HepG2 (cell line): Measurements from ENCODE around the gene MEA1. TPM values are rescaled to one million over a fixed set of nuclear protein-coding genes. Genes with fewer than 3 reads are reported as not detected.

Source experiments
- ADNP ChIP-seq: sonication (generic); formaldehyde crosslinking; IDR thresholded peaks from 2 replicates; pipeline ENCODE4 v1.4.0; 2020; ENCODE audit warnings: missing genetic modification reagents
- KLF16 ChIP-seq, 2 experiments: sonication (generic) in 1 of 2; formaldehyde crosslinking in 1 of 2; IDR thresholded peaks; 2 replicates each; pipeline versions ENCODE4 v1.6.1 to v1.8.0; 2016 to 2023; ENCODE audit warnings: missing genetic modification reagents in 2 of 2, missing compliant biosample characterization in 1 of 2
- ONECUT2 ChIP-seq: sonication (generic); formaldehyde crosslinking; IDR thresholded peaks from 2 replicates; pipeline ENCODE4 v1.4.0; 2020; ENCODE audit warnings: missing genetic modification reagents
- PCBP1 ChIP-seq: fragments of 200-400 bp; formaldehyde crosslinking; IDR thresholded peaks from 2 replicates; pipeline ENCODE4 v1.6.1; 2017; ENCODE audit warnings: mild to moderate bottlenecking, low read depth, low read length, borderline replicate concordance
- U2AF2 ChIP-seq: fragments of 200-400 bp; formaldehyde crosslinking; IDR thresholded peaks from 2 replicates; pipeline ENCODE4 v1.6.1; 2017; ENCODE audit warnings: low read depth, mild to moderate bottlenecking, low read length
- WIZ ChIP-seq: sonication (generic); formaldehyde crosslinking; IDR thresholded peaks from 2 replicates; pipeline ENCODE4 v1.5.1; 2020; ENCODE audit warnings: mild to moderate bottlenecking, missing genetic modification reagents
- ZFX ChIP-seq: sonication (generic); formaldehyde crosslinking; IDR thresholded peaks from 2 replicates; pipeline ENCODE4 v1.4.0; 2020; ENCODE audit warnings: mild to moderate bottlenecking, low read depth, missing genetic modification reagents, moderate library complexity
- ZNF354B ChIP-seq: sonication (generic); formaldehyde crosslinking; IDR thresholded peaks from 2 replicates; pipeline ENCODE4 v1.8.0; 2022; ENCODE audit warnings: mild to moderate bottlenecking, missing genetic modification reagents
- ZNF484 ChIP-seq: sonication (generic); formaldehyde crosslinking; IDR thresholded peaks from 2 replicates; pipeline ENCODE4 v1.5.1; 2020; ENCODE audit warnings: mild to moderate bottlenecking, low read depth, missing genetic modification reagents, borderline replicate concordance
- ZNF589 ChIP-seq: sonication (generic); formaldehyde crosslinking; conservative IDR thresholded peaks from 2 replicates; pipeline ENCODE4 v1.8.0; 2022; ENCODE audit warnings: mild to moderate bottlenecking, moderate library complexity, missing genetic modification reagents
- ZNF607 ChIP-seq: sonication (generic); formaldehyde crosslinking; IDR thresholded peaks from 2 replicates; pipeline ENCODE4 v1.5.1; 2020; ENCODE audit warnings: missing genetic modification reagents, mild to moderate bottlenecking, borderline replicate concordance
- ZNF616 ChIP-seq: sonication (generic); formaldehyde crosslinking; IDR thresholded peaks from 2 replicates; pipeline ENCODE4 v1.5.0; 2020; ENCODE audit warnings: low read depth, mild to moderate bottlenecking, missing genetic modification reagents
- ZNF749 ChIP-seq: sonication (generic); formaldehyde crosslinking; IDR thresholded peaks from 2 replicates; pipeline ENCODE4 v1.8.0; 2022; ENCODE audit warnings: mild to moderate bottlenecking, missing genetic modification reagents, moderate library complexity, borderline replicate concordance
- ZNF883 ChIP-seq: sonication (generic); formaldehyde crosslinking; IDR thresholded peaks from 2 replicates; pipeline ENCODE4 v1.5.1; 2020; ENCODE audit warnings: mild to moderate bottlenecking, missing genetic modification reagents; ENCODE audit errors: not compliant biosample characterization
- polyA plus RNA-seq, 8 experiments: library from polyadenylated mRNA; depleted of rRNA in 3 of 8; stranded (reverse) in 7 of 8; unstranded in 1 of 8; fragments of >200 nt; fragmentation: Illumina TruSeq in 4 of 8; extraction: Trizol in 4 of 8; gene quantifications; 2 replicates each; pipeline versions ENCODE4 v1.2.1 to v1.2.3, GENCODE V29; 2011 to 2016; ENCODE audit warnings: low read depth in 4 of 8, missing spikeins in 1 of 8, mixed read lengths in 1 of 8; ENCODE audit not compliant: insufficient read depth in 1 of 8
- total RNA-seq, 5 experiments: library from RNA; depleted of rRNA; stranded (reverse); fragments of >200 nt; fragmentation: Illumina TruSeq; extraction: Trizol; gene quantifications; 2 replicates each; pipeline ENCODE4 v1.2.3, GENCODE V29; 2016; ENCODE audit warnings: low read depth in 1 of 5
- TF ChIP-seq, protein P1 (sequence below), 2 experiments: sonication (generic) in 1 of 2; formaldehyde crosslinking in 1 of 2; IDR thresholded peaks; 2 replicates each; pipeline versions ENCODE4 v1.4.0 to v1.6.1; 2016 to 2020; ENCODE audit warnings: borderline replicate concordance in 1 of 2, low read depth in 1 of 2, mild to moderate bottlenecking in 1 of 2, missing genetic modification reagents in 1 of 2
- TF ChIP-seq, protein P2 (sequence below): sonication (generic); formaldehyde crosslinking; IDR thresholded peaks from 2 replicates; pipeline ENCODE4 v1.8.0; 2022; ENCODE audit warnings: mild to moderate bottlenecking, missing genetic modification reagents, moderate library complexity
- TF ChIP-seq, protein P3 (sequence below): sonication (generic); formaldehyde crosslinking; IDR thresholded peaks from 2 replicates; pipeline ENCODE4 v1.9.0; 2021; ENCODE audit warnings: mild to moderate bottlenecking, missing genetic modification reagents

Gene MEA1
- total and polyA plus RNA-seq, 2 of the 13 experiments (the other 11 are each of a cell fraction or from before 2014, with no cell fraction given) = 75.6 to 86.2 TPM

DNA sequence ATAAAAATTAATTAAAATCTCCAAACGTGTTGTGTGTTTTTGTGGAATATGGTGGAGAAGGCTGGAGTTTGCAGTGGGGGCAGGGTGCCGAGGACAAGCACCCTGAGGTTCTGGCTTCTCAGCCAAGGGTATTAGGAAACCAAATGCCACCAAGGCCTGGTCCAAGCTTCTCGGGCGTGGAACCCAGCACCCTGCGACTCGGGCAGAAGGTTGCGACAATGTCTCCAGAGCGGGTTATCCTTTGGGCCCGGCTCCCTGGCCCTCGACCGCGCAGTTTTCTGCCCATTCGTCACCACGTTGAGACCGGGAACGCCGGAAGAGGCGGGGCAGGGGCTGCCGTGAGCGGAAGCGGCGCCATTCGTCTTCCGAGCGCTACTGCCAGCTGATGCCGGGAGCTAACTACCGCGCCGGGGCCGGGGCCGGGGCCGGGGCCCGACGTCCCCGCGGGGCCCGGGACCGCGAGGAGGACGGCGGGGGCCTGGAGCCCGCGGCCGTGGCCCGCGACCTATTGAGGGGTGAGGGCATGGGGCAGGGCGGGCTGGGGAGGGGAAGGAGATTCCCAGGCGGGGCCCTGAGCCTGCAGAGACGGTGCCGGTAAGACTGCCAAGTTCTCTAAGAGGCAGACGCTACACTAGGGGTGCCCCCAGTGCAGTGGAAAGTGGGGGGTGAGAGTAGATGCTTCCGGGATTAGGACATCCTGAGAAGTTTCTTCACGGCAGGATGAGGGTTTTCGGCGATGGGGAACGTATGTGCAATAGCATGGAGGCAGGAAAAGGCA lies 7.7 kb upstream of the MEA1 start, which contains the start of gene RRP36 (continued):
- TF ChIP-seq, protein P1, sequence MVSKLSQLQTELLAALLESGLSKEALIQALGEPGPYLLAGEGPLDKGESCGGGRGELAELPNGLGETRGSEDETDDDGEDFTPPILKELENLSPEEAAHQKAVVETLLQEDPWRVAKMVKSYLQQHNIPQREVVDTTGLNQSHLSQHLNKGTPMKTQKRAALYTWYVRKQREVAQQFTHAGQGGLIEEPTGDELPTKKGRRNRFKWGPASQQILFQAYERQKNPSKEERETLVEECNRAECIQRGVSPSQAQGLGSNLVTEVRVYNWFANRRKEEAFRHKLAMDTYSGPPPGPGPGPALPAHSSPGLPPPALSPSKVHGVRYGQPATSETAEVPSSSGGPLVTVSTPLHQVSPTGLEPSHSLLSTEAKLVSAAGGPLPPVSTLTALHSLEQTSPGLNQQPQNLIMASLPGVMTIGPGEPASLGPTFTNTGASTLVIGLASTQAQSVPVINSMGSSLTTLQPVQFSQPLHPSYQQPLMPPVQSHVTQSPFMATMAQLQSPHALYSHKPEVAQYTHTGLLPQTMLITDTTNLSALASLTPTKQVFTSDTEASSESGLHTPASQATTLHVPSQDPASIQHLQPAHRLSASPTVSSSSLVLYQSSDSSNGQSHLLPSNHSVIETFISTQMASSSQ (IDR thresholded peaks at IDR 0.05; ENCODE audit: low read depth) = no peak
- TF ChIP-seq, protein P1 (CRISPR knock-in tag; IDR thresholded peaks at IDR 0.05; ENCODE audit: borderline replicate concordance) = no peak
- TF ChIP-seq ZNF589 (CRISPR knock-in tag) (0 out of 2 replicates have a peak, but pooled peaks have one; percentile 49), KLF16 (CRISPR knock-in tag; IDR thresholded peaks at IDR 0.05) (peak in 1 of 2 experiments; percentile 76; a peak in 1 of 4 replicates), ZNF616 (CRISPR knock-in tag) (no peak), U2AF2 (no peak), ZFX (CRISPR knock-in tag) (peak; percentile 89), ZNF749 (CRISPR knock-in tag) (no peak), ZNF607 (peak; percentile 68; the same call in 1 of the 2 replicates), ADNP (CRISPR knock-in tag) (no peak), PCBP1 (no peak), ZNF883 (CRISPR knock-in tag) (peak; percentile 88), ONECUT2 (no peak), WIZ (CRISPR knock-in tag) (no peak), ZNF354B (CRISPR knock-in tag) (no peak), ZNF484 (CRISPR knock-in tag) (no peak)
- TF ChIP-seq, protein P2, sequence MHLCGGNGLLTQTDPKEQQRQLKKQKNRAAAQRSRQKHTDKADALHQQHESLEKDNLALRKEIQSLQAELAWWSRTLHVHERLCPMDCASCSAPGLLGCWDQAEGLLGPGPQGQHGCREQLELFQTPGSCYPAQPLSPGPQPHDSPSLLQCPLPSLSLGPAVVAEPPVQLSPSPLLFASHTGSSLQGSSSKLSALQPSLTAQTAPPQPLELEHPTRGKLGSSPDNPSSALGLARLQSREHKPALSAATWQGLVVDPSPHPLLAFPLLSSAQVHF = peak; percentile 73; the same call in 1 of the 2 replicates
- TF ChIP-seq, protein P3, sequence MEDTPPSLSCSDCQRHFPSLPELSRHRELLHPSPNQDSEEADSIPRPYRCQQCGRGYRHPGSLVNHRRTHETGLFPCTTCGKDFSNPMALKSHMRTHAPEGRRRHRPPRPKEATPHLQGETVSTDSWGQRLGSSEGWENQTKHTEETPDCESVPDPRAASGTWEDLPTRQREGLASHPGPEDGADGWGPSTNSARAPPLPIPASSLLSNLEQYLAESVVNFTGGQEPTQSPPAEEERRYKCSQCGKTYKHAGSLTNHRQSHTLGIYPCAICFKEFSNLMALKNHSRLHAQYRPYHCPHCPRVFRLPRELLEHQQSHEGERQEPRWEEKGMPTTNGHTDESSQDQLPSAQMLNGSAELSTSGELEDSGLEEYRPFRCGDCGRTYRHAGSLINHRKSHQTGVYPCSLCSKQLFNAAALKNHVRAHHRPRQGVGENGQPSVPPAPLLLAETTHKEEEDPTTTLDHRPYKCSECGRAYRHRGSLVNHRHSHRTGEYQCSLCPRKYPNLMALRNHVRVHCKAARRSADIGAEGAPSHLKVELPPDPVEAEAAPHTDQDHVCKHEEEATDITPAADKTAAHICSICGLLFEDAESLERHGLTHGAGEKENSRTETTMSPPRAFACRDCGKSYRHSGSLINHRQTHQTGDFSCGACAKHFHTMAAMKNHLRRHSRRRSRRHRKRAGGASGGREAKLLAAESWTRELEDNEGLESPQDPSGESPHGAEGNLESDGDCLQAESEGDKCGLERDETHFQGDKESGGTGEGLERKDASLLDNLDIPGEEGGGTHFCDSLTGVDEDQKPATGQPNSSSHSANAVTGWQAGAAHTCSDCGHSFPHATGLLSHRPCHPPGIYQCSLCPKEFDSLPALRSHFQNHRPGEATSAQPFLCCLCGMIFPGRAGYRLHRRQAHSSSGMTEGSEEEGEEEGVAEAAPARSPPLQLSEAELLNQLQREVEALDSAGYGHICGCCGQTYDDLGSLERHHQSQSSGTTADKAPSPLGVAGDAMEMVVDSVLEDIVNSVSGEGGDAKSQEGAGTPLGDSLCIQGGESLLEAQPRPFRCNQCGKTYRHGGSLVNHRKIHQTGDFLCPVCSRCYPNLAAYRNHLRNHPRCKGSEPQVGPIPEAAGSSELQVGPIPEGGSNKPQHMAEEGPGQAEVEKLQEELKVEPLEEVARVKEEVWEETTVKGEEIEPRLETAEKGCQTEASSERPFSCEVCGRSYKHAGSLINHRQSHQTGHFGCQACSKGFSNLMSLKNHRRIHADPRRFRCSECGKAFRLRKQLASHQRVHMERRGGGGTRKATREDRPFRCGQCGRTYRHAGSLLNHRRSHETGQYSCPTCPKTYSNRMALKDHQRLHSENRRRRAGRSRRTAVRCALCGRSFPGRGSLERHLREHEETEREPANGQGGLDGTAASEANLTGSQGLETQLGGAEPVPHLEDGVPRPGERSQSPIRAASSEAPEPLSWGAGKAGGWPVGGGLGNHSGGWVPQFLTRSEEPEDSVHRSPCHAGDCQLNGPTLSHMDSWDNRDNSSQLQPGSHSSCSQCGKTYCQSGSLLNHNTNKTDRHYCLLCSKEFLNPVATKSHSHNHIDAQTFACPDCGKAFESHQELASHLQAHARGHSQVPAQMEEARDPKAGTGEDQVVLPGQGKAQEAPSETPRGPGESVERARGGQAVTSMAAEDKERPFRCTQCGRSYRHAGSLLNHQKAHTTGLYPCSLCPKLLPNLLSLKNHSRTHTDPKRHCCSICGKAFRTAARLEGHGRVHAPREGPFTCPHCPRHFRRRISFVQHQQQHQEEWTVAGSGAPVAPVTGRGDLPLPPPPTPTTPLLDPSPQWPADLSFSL (CRISPR knock-in tag) = no peak
